Mammary epithelial cell (primary cell): Measurements from ENCODE around the gene NDUFV1.

Experiments
- EZH2 ChIP-seq: IDR thresholded peaks from 2 replicates; pipeline ENCODE4 v1.6.1; 2012; ENCODE audit warnings: low read length, inconsistent platforms, borderline replicate concordance
- TF ChIP-seq, protein P1 (sequence below), 2 donors: IDR thresholded peaks in 1 of 2; conservative IDR thresholded peaks in 1 of 2; 2 replicates each; pipeline ENCODE4 v1.5.1; 2011 to 2012; ENCODE audit warnings: inconsistent platforms in 2 of 2, low read length in 2 of 2, mild to moderate bottlenecking in 2 of 2, control low read depth in 1 of 2, low read depth in 1 of 2; ENCODE audit not compliant: insufficient read depth in 1 of 2; ENCODE audit errors: extremely low read depth in 1 of 2

DNA sequence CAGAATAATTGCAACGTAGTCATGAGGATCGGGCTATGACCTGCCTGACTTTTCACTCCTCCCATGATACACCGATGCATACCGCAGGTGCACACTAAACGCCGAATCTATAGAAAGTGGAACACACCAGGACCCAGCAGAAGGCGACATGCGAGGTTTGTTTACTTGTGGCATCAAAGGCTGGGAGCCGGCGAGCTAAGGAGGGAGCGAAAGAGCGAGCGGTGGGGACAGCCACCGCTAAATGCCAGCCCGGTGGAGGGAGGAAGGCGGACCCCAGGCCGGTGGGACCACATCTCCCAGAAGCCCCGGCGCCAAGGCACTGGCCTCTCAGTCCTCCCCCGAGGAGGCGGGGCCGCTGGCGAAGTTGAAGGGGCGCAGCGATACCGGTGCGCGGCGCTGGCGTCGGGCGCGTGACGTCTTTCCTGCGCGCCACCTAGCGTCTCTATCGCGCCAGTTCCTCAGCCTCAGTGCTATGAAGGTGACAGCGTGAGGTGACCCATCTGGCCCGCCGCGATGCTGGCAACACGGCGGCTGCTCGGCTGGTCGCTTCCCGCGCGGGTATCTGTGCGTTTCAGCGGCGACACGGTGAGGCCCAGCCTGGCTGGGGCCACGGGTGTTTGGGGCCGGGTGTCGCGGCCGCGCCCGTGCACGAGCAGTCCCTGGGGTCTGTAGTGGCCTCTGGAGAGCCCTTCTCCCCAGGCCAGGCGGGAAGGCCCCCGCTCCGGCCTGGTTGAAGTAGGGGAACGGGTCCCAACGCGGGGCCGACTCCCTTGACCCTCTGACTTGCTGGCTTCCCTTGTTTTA is at the start of gene NDUFV1:
- TF ChIP-seq, protein P1, sequence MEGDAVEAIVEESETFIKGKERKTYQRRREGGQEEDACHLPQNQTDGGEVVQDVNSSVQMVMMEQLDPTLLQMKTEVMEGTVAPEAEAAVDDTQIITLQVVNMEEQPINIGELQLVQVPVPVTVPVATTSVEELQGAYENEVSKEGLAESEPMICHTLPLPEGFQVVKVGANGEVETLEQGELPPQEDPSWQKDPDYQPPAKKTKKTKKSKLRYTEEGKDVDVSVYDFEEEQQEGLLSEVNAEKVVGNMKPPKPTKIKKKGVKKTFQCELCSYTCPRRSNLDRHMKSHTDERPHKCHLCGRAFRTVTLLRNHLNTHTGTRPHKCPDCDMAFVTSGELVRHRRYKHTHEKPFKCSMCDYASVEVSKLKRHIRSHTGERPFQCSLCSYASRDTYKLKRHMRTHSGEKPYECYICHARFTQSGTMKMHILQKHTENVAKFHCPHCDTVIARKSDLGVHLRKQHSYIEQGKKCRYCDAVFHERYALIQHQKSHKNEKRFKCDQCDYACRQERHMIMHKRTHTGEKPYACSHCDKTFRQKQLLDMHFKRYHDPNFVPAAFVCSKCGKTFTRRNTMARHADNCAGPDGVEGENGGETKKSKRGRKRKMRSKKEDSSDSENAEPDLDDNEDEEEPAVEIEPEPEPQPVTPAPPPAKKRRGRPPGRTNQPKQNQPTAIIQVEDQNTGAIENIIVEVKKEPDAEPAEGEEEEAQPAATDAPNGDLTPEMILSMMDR (conservative IDR thresholded peaks at IDR 0.05 in 1 of 2, IDR thresholded peaks at IDR 0.05 in 1 of 2; ENCODE audit: extremely low read depth in 1 of 2, insufficient read depth in 1 of 2, low read depth in 1 of 2, low read length in 2 of 2) = peak; percentile 20 to 68
- no peak for TF ChIP-seq EZH2
